Mammary epithelial cell (primary cell): ENCODE measurements around the gene ASCL3.

Experiments
- EZH2 ChIP-seq: IDR thresholded peaks from 2 replicates; pipeline ENCODE4 v1.6.1; 2012; ENCODE audit warnings: low read length, inconsistent platforms, borderline replicate concordance
- TF ChIP-seq, protein P1 (sequence below), 2 donors: IDR thresholded peaks in 1 of 2; conservative IDR thresholded peaks in 1 of 2; 2 replicates each; pipeline ENCODE4 v1.5.1; 2011 to 2012; ENCODE audit warnings: inconsistent platforms in 2 of 2, low read length in 2 of 2, mild to moderate bottlenecking in 2 of 2, control low read depth in 1 of 2, low read depth in 1 of 2; ENCODE audit not compliant: insufficient read depth in 1 of 2; ENCODE audit errors: extremely low read depth in 1 of 2

DNA sequence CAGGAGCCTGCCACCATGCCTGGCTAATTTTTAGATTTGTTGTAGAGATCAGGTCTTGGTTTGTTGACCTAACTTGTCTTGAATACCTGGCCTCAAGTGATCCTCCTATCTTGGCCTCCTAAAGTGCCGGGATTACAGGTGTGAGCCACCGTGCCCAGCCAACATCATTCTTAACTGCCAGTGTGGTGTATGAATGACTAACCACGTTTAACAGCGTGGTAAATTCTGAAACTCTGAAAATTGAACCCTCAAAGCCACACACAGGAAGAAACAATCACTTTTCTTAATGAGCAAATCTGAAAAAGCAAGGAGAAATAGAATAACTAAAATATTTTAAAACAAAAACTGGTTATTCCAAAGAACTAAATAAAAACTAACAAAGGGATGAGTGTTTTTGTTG is 14.0 kb upstream of the ASCL3 start:
- TF ChIP-seq, protein P1, sequence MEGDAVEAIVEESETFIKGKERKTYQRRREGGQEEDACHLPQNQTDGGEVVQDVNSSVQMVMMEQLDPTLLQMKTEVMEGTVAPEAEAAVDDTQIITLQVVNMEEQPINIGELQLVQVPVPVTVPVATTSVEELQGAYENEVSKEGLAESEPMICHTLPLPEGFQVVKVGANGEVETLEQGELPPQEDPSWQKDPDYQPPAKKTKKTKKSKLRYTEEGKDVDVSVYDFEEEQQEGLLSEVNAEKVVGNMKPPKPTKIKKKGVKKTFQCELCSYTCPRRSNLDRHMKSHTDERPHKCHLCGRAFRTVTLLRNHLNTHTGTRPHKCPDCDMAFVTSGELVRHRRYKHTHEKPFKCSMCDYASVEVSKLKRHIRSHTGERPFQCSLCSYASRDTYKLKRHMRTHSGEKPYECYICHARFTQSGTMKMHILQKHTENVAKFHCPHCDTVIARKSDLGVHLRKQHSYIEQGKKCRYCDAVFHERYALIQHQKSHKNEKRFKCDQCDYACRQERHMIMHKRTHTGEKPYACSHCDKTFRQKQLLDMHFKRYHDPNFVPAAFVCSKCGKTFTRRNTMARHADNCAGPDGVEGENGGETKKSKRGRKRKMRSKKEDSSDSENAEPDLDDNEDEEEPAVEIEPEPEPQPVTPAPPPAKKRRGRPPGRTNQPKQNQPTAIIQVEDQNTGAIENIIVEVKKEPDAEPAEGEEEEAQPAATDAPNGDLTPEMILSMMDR (conservative IDR thresholded peaks at IDR 0.05 in 1 of 2, IDR thresholded peaks at IDR 0.05 in 1 of 2; ENCODE audit: extremely low read depth in 1 of 2, insufficient read depth in 1 of 2, low read depth in 1 of 2, low read length in 2 of 2) = no peak
- no peak for TF ChIP-seq EZH2
